ENCODE results near the gene SMTNL2.

The SMTNL2 gene

GRCh38 chr17:4584101-4584916 is at the start of gene SMTNL2:
TSS of gene SMTNL2 (plus strand) at chr17:4584529. CDS start at chr17:4584606, 77 bp downstream.
- no peak for DNase-seq

GRCh38 chr17:4534928-4535666 is 49.2 kb upstream of the SMTNL2 start:
- DNase-seq = no peak

DNA sequence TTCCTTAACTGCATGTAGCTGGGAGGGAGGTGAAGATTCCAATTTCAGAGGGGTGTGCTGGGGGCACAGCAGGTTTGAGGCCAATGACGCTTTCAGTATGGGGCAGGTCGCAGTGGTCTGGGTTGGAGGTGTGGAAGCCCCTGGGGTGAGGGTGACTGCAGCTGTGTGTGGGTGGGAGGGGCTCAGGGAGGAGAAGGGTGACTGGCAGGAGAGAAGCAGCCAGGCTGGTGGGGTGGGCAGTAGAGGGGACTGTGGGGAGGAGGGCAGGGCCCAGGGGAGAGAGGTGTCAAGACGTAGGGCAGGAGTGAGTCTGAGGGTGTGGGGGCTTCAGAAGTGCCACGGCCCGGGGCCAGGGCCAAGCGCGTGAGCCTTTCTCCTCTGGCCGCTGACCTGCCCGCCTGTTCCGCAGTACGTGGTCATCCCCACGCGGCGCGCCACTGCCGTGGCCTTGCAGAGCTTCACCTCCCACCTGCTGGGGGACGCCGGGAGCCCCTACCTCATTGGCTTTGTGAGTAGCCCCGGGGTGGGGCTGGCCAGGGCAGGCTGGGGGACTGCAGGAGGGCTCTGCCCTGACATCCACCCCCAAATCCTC is 48.6 kb upstream of the SMTNL2 start:
- no peak for DNase-seq

GRCh38 chr17:4536259-4536741 is 48.0 kb upstream of the SMTNL2 start:
- DNase-seq = no peak

DNA sequence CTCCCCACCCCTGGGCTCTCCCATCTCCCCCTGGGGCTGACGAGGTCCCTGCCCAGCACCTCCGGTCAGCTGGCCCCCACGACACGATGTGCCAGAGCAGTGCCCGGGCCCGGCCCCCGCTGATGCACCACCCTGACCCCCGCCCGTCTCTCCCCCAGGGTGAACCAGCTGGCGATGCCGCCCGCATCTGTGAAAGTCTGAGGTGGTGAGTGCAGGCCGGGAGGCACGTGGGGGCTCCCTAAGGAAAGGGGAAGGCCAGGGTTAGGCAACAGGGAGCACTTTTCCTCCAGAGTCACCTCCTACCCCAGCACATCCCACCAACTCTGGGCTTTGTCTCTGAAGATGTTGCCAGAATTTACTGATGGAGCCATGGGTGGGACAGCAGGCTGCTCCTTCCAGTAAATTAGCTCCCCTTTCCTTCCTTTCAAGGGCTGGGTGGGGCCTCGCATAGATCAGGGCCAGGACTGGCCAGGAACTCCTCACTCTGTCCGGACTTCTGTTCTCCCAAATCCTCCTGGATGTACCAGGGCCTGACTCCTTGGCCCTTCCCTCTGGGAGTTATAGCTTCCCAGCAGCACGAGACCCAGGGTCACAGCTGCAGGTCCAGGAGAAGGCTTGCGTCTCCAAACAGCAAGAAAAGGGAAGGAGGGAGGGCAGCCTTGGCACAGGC is 47.5 kb upstream of the SMTNL2 start:
- DNase-seq = no peak

- DNase-seq = no peak
These were observed 46.7 kb upstream of the SMTNL2 start for GRCh38 chr17:4537451-4538235.

DNA sequence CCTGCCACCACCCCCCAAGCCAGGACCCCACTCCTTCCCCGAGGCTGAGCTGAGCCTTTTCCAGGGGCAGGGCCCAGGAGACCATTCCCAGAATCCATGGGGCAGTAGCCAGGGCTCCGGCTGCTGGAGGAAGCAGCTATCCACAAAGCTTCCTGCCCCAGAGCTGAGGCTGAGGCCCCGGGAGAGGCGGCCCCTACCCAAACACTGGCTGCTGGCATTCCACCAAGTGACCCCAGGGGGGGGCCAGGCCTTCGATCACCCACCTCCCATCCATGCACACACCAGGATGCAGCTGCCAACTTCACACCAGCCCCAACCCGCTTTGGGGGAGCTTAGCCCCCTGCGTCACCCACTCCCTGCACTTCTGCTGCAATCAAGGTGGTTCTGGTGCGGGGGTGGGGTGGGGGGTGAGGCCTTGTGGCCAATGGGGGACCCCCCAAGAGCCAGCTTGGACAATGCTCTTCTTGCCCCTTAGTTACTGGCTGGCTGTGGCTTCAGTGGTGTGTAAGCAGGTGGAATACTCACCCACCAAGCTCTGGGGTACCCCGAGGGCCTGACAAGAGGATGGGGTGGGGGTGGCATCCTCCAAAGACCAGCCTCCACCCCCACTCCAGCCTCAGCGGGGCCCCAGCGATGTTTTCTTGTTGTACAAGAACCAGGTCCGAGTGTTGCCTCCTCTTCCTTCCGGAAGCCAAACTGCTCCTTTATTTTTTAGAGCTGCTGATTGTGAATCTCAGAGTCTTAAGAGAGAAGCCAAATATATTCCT is 45.9 kb upstream of the SMTNL2 start:
- no peak for DNase-seq

DNA sequence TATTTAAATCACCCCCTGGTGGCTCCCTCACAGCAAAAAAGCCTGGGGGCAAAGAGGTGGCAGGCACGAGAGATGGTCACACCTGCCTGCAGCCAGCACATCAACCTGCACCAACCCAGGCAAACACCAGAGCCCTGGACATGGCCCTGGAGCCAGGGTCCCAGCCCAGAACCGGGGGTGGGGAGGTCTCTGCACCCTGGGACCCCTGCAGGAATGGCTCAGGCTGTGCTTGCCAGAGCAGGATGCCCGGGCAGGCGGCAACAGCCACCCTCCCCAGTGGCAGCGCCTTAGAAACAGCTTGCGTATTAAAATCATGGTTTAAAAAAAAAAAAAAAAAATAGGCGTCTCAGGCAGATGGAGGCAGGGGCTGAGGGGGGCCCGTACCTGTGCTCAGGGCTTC is 45.3 kb upstream of the SMTNL2 start:
- DNase-seq = no peak

DNA sequence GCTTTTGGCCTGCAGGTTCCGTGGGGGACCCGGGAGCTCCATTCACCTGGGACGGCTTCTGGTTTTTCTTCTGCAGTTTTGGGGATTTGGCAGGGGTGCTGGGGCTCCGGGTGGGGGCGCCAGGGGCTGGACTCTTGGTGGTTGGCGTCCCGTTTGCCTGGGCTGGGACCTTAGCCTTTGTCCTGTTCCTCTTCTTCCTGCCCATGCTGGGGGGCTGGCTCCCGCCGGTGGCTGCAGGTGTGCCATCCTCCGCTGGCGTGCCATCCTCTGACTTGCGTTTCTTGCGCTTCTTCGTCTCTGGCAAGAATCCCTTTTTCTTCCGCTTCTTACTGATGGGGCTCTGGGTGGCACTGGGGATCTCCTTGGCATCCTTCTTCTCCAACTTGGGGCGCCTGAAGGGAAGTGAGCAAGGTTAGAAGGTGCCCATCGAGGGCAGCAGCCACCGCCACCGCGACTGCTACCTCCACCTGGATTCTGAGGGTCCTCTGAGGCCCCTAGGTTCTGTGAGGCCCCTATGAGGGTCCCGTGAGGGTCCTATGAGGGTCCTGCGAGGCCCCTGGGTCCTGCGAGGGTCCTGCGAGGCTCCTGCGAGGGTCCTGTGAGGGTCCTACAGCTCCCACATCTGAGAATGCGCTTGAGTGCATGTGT is 44.6 kb upstream of the SMTNL2 start:
- DNase-seq = no peak

GRCh38 chr17:4540224-4540651 is 44.1 kb upstream of the SMTNL2 start:
- no peak for DNase-seq

DNA sequence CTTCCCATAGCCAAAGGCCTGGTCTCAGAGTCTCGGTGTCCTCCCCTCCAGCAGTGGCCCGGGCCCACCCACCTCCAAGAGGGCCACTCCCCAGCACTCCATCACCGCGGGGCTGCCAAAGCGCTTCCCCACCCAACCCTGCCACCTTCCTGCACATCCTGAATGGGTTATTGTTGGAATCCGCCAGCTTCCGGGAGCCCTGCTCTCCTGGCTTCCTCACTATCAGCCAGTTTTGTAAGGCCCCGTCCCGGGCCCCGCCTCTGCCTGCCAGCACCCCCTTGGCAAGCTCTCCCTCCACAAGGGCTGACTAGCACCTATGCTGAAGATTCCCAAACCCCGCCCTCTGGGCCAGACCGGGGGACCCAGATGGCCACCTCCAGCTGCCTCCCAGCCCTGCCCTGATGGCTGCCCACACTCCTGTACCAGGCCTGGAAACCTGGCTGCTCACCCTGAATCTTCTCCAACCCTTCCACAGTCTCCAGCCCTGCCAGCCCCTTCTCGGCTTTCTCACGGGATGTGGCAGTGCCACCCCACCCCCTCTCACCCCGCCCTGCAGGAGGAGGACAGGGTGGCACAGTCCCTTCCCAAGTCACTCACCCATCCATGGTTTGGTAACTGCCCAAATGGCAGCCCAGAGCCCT is 43.5 kb upstream of the SMTNL2 start:
- DNase-seq = no peak

- DNase-seq = no peak
These were observed 42.9 kb upstream of the SMTNL2 start for GRCh38 chr17:4541328-4542002.

DNA sequence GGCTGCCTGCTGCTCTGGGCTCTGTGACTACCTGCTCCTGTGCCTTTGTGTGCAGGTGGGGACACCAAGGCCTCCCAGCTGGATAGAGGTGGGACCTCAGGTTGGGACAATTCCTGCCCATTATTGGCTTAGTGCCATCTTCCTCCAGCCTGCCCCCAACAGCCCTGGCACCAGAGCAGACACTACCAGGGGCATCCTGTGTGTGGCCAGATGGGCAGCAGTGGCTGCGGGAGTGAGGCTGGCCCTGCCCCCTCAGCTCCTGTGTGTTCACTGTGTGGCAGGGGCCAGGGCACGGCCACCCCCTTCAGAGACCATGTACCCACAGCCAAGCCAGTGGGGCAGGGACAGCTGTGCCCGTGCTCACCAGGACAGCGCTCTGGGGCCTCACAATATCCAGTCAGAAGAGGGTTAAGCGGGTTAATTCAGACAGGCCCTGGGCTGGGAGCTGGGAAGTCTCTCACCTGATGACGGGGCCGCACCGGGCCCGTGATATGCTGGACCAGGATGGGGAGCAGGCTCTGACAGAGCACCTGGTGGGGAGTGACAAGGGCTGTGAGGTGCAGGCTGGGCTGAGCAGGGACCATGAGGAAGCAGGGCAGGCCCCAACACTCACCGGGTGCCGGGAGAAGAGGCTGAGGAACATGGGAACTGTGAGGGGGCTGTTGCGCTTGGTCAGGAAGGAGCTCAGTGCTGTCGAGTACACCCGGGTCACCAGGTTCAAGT is 42.2 kb upstream of the SMTNL2 start:
- DNase-seq = no peak

DNA sequence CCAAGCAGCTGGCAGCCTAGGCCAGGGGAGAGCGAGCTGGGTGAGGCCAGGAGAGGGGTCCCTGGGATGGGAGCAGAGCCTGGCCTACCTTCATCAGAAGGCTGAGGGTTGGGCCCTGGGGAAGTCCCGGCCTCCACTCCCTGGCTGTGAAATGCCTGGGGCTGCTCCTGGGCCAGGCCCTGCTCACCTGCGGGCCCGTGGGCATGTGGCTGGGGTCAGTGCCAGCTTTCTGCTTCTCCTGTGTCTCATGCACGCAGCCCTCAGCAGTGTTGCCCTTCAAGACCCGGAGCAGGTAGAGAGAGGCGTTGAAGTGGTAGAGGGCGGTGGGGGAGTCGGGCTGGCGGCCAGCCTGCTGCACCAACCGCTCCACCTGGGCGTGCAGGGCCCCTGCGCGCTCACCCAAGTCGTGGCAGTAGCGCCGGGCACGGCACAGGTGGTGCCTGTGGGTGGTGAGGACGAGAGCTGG is 41.6 kb upstream of the SMTNL2 start:
- no peak for DNase-seq

DNA sequence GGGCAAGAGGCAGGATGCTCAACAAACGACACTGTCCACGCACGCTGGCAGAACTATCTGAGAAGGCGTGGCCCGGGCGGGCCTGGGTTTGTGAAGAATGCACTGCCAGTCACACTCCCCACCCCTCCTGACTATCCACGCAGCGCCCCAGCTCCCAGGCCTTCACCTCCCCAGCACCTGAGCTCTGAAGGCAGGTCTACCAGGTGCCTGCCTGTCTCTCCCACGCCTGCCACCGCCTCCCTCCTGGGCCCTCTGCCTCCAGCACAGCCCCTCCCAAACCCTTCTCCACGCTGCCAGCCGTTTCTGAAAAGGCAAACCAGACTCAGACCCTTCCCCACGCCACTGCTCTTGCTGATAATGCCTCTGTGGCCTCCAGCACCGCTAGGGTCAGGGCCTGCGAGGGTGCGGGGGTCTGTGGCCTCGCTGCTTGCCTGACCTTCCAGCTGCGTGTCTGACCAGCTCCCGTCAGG is 40.7 kb upstream of the SMTNL2 start:
- no peak for DNase-seq

DNA sequence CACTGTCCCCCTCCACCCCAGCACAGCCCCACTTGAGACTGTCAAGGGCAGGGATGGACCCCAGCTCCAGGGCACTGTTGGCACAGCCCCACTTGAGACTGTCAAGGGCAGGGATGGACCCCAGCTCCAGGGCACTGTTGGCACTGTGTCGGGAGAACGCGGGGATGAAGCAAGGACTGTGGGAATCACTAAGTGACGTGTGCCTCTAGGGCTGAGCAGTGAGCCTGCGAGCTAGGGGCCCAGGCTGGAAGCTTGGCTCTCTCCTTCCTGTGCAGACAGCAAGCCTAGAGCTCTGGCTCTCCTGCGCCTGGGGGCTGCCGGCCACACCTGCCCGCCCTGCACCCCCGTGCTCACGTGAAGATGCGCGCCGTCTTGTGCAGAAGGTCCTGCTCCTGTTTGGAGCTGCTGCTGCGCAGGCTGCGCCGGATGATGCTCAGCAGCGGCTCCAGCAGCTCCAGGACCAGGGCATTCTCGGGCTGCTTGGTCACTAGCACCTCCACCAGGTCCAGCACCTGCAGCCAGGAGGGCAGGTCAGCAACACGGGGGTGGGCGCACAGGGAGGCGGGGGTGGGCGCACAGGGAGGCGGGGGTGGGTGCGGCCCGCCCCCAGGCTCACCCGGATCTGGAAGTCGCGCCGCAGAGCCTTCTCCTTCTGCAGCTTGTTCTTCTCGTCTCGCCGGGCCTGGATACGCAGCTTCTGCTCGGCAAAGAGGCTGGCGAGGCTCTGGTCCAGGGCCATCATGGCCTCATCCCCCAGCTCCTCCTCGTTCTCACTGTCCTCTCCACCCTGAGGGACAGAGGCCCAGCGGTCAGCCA is 40.0 kb upstream of the SMTNL2 start:
- no peak for DNase-seq

DNA sequence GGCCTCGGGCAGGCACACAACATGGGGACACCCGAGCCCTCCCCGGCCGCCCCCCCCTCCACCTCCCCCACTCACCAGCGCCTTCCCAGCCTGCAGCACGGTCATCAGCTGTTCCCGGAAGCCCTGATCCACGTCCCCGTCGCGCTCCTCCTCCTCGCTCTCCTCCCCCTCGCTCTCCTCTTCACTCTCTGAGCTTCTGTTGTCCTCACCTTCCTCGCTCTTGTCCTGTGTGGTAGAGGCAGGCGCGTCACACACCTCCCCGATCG is 39.4 kb upstream of the SMTNL2 start:
- no peak for DNase-seq

All from cortex of kidney (tissue), 1 donor.